Right renal pelvis (tissue), 4 donors: ENCODE measurements around the gene MPHOSPH10. TPM values are rescaled to one million over a fixed set of nuclear protein-coding genes. Genes with fewer than 3 reads are reported as not detected.
"Not testable (repeated sequence)": the region's sequence is repeated elsewhere in the genome, so short reads cannot be mapped to it uniquely, and the experiment has no call there.

Experiments used
- DNase-seq, 4 donors: peaks; one replicate each; pipeline ENCODE4 v3.0.0-alpha.2; 2013; ENCODE audit warnings: low read depth in 4 of 4, low spot score in 3 of 4, missing footprints in 1 of 4
- polyA plus RNA-seq, 4 donors: library from polyadenylated mRNA; unstranded; fragments of 120-200 nt; gene quantifications; one replicate each; pipeline ENCODE4 v1.2.1, GENCODE V29; 2013; ENCODE audit not compliant: insufficient read length in 4 of 4

The MPHOSPH10 gene
- 10 to 100 TPM; 39.3 to 50.7 (median 47.5) TPM for polyA plus RNA-seq

- DNase-seq = peak; percentile 76 to 88 (median 81)
Observed at GRCh38 chr2:71130152-71130904, at the start of gene MPHOSPH10, which contains the start of gene MCEE. TSS of gene MPHOSPH10 (plus strand) at chr2:71130634. CDS start at chr2:71130666, 32 bp downstream. TSS of gene MCEE (minus strand) at chr2:71130229. CDS start at chr2:71130219, 10 bp downstream.

- no peak for DNase-seq
Observed at GRCh38 chr2:71082402-71083252, 47.8 kb upstream of the MPHOSPH10 start.

GRCh38 chr2:71083297-71083696 is 47.1 kb upstream of the MPHOSPH10 start:
- DNase-seq = not testable (repeated sequence)

- not testable (repeated sequence) for DNase-seq
Observed at GRCh38 chr2:71083752-71084312, 46.6 kb upstream of the MPHOSPH10 start.

GRCh38 chr2:71085325-71086003 is 45.0 kb upstream of the MPHOSPH10 start:
- DNase-seq = not testable (repeated sequence)

GRCh38 chr2:71089475-71089874 is 41.0 kb upstream of the MPHOSPH10 start:
- not testable (repeated sequence) for DNase-seq

- not testable (repeated sequence) for DNase-seq
Observed at GRCh38 chr2:71091808-71092207, 38.6 kb upstream of the MPHOSPH10 start.

- DNase-seq = not testable (repeated sequence)
Observed at GRCh38 chr2:71092491-71093260, 37.8 kb upstream of the MPHOSPH10 start.

- peak; percentile 4 to 15 (median 6) for DNase-seq
Observed at GRCh38 chr2:71100195-71100964, 30.1 kb upstream of the MPHOSPH10 start.

- no peak for DNase-seq
Observed at GRCh38 chr2:71101656-71102055, 28.8 kb upstream of the MPHOSPH10 start.

GRCh38 chr2:71102981-71103681 is 27.3 kb upstream of the MPHOSPH10 start:
- DNase-seq = no peak

- DNase-seq = no peak
Observed at GRCh38 chr2:71103809-71104208, 26.6 kb upstream of the MPHOSPH10 start.

GRCh38 chr2:71106463-71106862 is 24.0 kb upstream of the MPHOSPH10 start:
- not testable (repeated sequence) for DNase-seq

GRCh38 chr2:71108091-71108490 is 22.3 kb upstream of the MPHOSPH10 start:
- no peak for DNase-seq

GRCh38 chr2:71113843-71114242 is 16.6 kb upstream of the MPHOSPH10 start:
- DNase-seq = no peak

- DNase-seq = no peak
Observed at GRCh38 chr2:71117063-71117462, 13.4 kb upstream of the MPHOSPH10 start.

GRCh38 chr2:71120195-71120594 is 10.2 kb upstream of the MPHOSPH10 start:
- no peak for DNase-seq

GRCh38 chr2:71121479-71121878 is 9.0 kb upstream of the MPHOSPH10 start:
- DNase-seq = no peak
